Endothelial cell of umbilical vein (primary cell): ENCODE data around the gene TCF20. TPM values are rescaled to one million over a fixed set of nuclear protein-coding genes. Genes with fewer than 3 reads are reported as not detected.

Source experiments
- BruUV-seq: library from RNA; stranded (reverse); fragments of 400-500 nt; replicated peaks from 2 replicates; lab custom pipeline; 2021; lab: Mats Ljungman, UMichigan
- CTCF ChIA-PET: fragments of 300-600, 350-600 bp; sonication (Branson Sonifier 250); formaldehyde crosslinking; loops from one replicate; lab custom pipeline; 2021; ENCODE audit warnings: antibody characterized with exemption, inconsistent platforms; lab: Charles Lee
- POLR2A ChIA-PET: fragments of 300-600, 350-600 bp; sonication (Branson Sonifier 250); formaldehyde crosslinking; loops from one replicate; lab custom pipeline; 2021; ENCODE audit warnings: antibody characterized with exemption, inconsistent platforms; lab: Charles Lee
- DNase-seq: peaks from one replicate; pipeline ENCODE4 v3.0.0-alpha.2; 2011; ENCODE audit warnings: low read depth, low spot score
- FAIRE-seq: peaks from 2 replicates; lab custom pipeline; 2011; peaks lifted over from hg19 to GRCh38; lab: Jason Lieb, UNC
- H2AFZ ChIP-seq: 2 replicates; pipeline ENCODE4 v1.6.0; 2012; ENCODE audit warnings: low read depth, low read length, control low read depth, inconsistent platforms
- H3K27ac ChIP-seq: 2 replicates; pipeline ENCODE4 v1.5.1; 2011; ENCODE audit warnings: low read depth, mild to moderate bottlenecking, control low read depth, low read length, moderate library complexity; ENCODE audit not compliant: insufficient read depth
- H3K27me3 ChIP-seq, 2 experiments: 2 replicates each; pipeline versions ENCODE4 v1.6.0 to v1.6.1; 2011; ENCODE audit warnings: low read length in 2 of 2, mixed read lengths in 1 of 2; ENCODE audit not compliant: control insufficient read depth in 2 of 2, insufficient read depth in 2 of 2
- H3K36me3 ChIP-seq, 2 experiments: 2 replicates in 1 of 2; 3 replicates in 1 of 2; pipeline ENCODE4 v1.5.1; 2011; ENCODE audit warnings: low read length in 2 of 2, mild to moderate bottlenecking in 1 of 2, moderate library complexity in 1 of 2; ENCODE audit not compliant: control insufficient read depth in 2 of 2, insufficient read depth in 2 of 2; ENCODE audit errors: extremely low read depth in 1 of 2
- H3K4me1 ChIP-seq: 3 replicates; pipeline ENCODE4 v1.5.1; 2011; ENCODE audit warnings: mild to moderate bottlenecking, low read length; ENCODE audit not compliant: control insufficient read depth, insufficient read depth; ENCODE audit errors: extremely low read depth
- H3K4me2 ChIP-seq: 2 replicates; pipeline ENCODE4 v1.6.1; 2011; ENCODE audit warnings: low read length, control low read depth, mixed read lengths; ENCODE audit not compliant: insufficient read depth
- H3K4me3 ChIP-seq, 3 experiments: fragments of 200-600 bp in 1 of 3; sonication (generic), shearing (Covaris generic) in 1 of 3; replicated peaks in 1 of 3; 2 replicates each; pipeline ENCODE4 v1.5.1; 2011 to 2016; ENCODE audit warnings: control low read depth in 3 of 3, low read length in 3 of 3, mild to moderate bottlenecking in 2 of 3, inconsistent platforms in 1 of 3, low read depth in 1 of 3, moderate library complexity in 1 of 3; ENCODE audit not compliant: insufficient read depth in 1 of 3
- H3K79me2 ChIP-seq: 2 replicates; pipeline ENCODE4 v1.6.0; 2012; ENCODE audit warnings: low read length, inconsistent platforms; ENCODE audit not compliant: control insufficient read depth, insufficient read depth
- H3K9ac ChIP-seq: replicated peaks from 2 replicates; pipeline ENCODE3; 2011; ENCODE audit warnings: low read length, control low read depth; ENCODE audit not compliant: insufficient read depth; ENCODE audit errors: extremely low read depth
- H3K9me1 ChIP-seq: replicated peaks from 3 replicates; pipeline ENCODE4 v1.6.0; 2011; ENCODE audit warnings: mild to moderate bottlenecking, low read length; ENCODE audit not compliant: control insufficient read depth, insufficient read depth; ENCODE audit errors: extremely low read depth
- H3K9me3 ChIP-seq: replicated peaks from 2 replicates; pipeline ENCODE4 v1.5.1; 2012; ENCODE audit warnings: low read length, inconsistent platforms; ENCODE audit not compliant: control insufficient read depth, insufficient read depth
- H4K20me1 ChIP-seq: replicated peaks from 2 replicates; pipeline ENCODE3; 2011; ENCODE audit warnings: mild to moderate bottlenecking, low read length; ENCODE audit not compliant: control insufficient read depth, insufficient read depth; ENCODE audit errors: extremely low read depth
- CTCF ChIP-seq, 2 donors: IDR thresholded peaks; 1 replicate in 1 of 2; 2 replicates in 1 of 2; pipeline ENCODE4 v1.5.1; 2011; ENCODE audit warnings: low read length in 2 of 2, mild to moderate bottlenecking in 2 of 2, moderate library complexity in 2 of 2, control low read depth in 1 of 2, inconsistent platforms in 1 of 2, low read depth in 1 of 2; ENCODE audit not compliant: insufficient read depth in 1 of 2; ENCODE audit errors: extremely low read depth in 1 of 2
- EZH2 ChIP-seq: IDR thresholded peaks from 2 replicates; pipeline ENCODE4 v1.6.1; 2012; ENCODE audit warnings: borderline replicate concordance, low read depth, mild to moderate bottlenecking, moderate library complexity, low read length, inconsistent platforms; ENCODE audit not compliant: severe bottlenecking
- FOS ChIP-seq: IDR thresholded peaks from 2 replicates; pipeline ENCODE4 v1.6.1; 2011; ENCODE audit warnings: mild to moderate bottlenecking, low read length, moderate library complexity, borderline replicate concordance; ENCODE audit not compliant: insufficient read depth
- GATA2 ChIP-seq: IDR thresholded peaks from 2 replicates; pipeline ENCODE4 v1.7.0; 2011; ENCODE audit warnings: low read depth, mild to moderate bottlenecking, moderate library complexity, mixed read lengths, low read length; ENCODE audit not compliant: insufficient read length, insufficient read depth
- JUN ChIP-seq: IDR thresholded peaks from 2 replicates; pipeline ENCODE4 v1.6.1; 2011; ENCODE audit warnings: borderline replicate concordance, low read depth; ENCODE audit not compliant: insufficient read length, insufficient read depth
- MAX ChIP-seq: IDR thresholded peaks from 2 replicates; pipeline ENCODE4 v1.6.1; 2011; ENCODE audit not compliant: insufficient read depth, insufficient read length
- MYC ChIP-seq: IDR thresholded peaks from one replicate; pipeline ENCODE4 v1.6.1; 2011; ENCODE audit warnings: mild to moderate bottlenecking, low read depth, low read length
- POLR2A ChIP-seq: IDR thresholded peaks from 2 replicates; pipeline ENCODE4 v1.6.1; 2012; ENCODE audit warnings: low read depth, mild to moderate bottlenecking, control low read depth, low read length
- POLR2AphosphoS5 ChIP-seq: IDR thresholded peaks from 2 replicates; pipeline ENCODE4 v1.6.1; 2012; ENCODE audit warnings: low read depth, mild to moderate bottlenecking, control low read depth, low read length, moderate library complexity; ENCODE audit not compliant: insufficient read depth
- dilution Hi-C: fragments of 300-500 bp; cut with MboI; formaldehyde crosslinking; loops from one replicate; pipeline ENCODE4 v1.15.0; 2019; ENCODE audit warnings: low sequenced_read_pairs; ENCODE audit not compliant: extremely low pct_ligation_motif_present
- intact Hi-C: fragments of 100-400 bp; cut with micrococcal nuclease; formaldehyde crosslinking; loops from one replicate; pipeline ENCODE4 v1.10.0; 2022
- polyA plus RNA-seq, 4 experiments: library from polyadenylated mRNA; depleted of rRNA in 3 of 4; stranded (reverse) in 3 of 4; unstranded in 1 of 4; fragments of >200 nt; gene quantifications; 2 replicates each; pipeline versions ENCODE4 v1.2.1 to v1.2.3, GENCODE V29; 2011 to 2012; ENCODE audit warnings: missing spikeins in 1 of 4
- total RNA-seq: library from RNA; stranded (reverse); gene quantifications from 2 replicates; pipeline ENCODE4 v1.2.3, GENCODE V29; 2021

Gene TCF20
- total and polyA plus RNA-seq, 2 donors (not counting 3 experiments of a cell fraction or from before 2014, with no cell fraction given) = 11.2 to 36.7 TPM

- dilution Hi-C loops = no loop called here
- FAIRE-seq (no peak), DNase-seq (no peak)
- no peaks in the 10 kb centered on the region for H3K36me3 ChIP-seq
- H3K4me3 ChIP-seq = no peak overlapping the region
- intact Hi-C loops = no loop called here
- H3K9me3 ChIP-seq = no peaks in the 10 kb centered on the region
- peaks cover 5% of the 10 kb centered on the region for H4K20me1 ChIP-seq
- POLR2A ChIA-PET = no interaction called here
- no peak for TF ChIP-seq MAX
- TF ChIP-seq GATA2 = no peak
- no peak for TF ChIP-seq EZH2
- TF ChIP-seq CTCF (IDR thresholded peaks at IDR 0.05; ENCODE audit: extremely low read depth in 1 of 2, insufficient read depth in 1 of 2, low read depth in 1 of 2, low read length in 2 of 2) = no peak
- TF ChIP-seq POLR2AphosphoS5 = no peak
- no peak for TF ChIP-seq POLR2A
- no peak for TF ChIP-seq FOS
- TF ChIP-seq MYC = no peak
- no peak for TF ChIP-seq JUN
- no peak overlapping the region for H3K9ac ChIP-seq
- H3K9me1 ChIP-seq = no peaks in the 10 kb centered on the region
- no TSS peak for BruUV-seq
- peaks cover 51% of the 10 kb centered on the region for H3K79me2 ChIP-seq
- CTCF ChIA-PET = interaction anchor here (1.2 kb wide), 1 partner anchor 8 kb away, joined by 3 read pairs; no protein-coding TSS in a partner anchor
- no peak overlapping the region for H3K4me2 ChIP-seq
- H3K27me3 ChIP-seq = no peaks in the 10 kb centered on the region
- no peak overlapping the region for H3K27ac ChIP-seq
- no peak overlapping the region for H2AFZ ChIP-seq
- H3K4me1 ChIP-seq = no peaks in the 10 kb centered on the region
Measured at GRCh38 chr22:42225841-42226240, 44.6 kb downstream of the TCF20 start.
